ENCODE measurements around the gene ZSWIM5.

- TF ChIP-seq CTCF (conservative IDR thresholded peaks at IDR 0.05; ENCODE audit: low read depth, low read length) (no peak), EZH2 (IDR thresholded peaks at IDR 0.05; ENCODE audit: low read length, unreplicated experiment) (no peak), EZH2phosphoT487 (IDR thresholded peaks at IDR 0.05; ENCODE audit: borderline replicate concordance, low read length) (no peak)
These were observed 98.6 kb downstream of the ZSWIM5 start for GRCh38 chr1:45107782-45108181.

Measured in PC-3 (cell line).